Tongue (tissue), 2 donors: ENCODE results near the gene IPO7. TPM values are rescaled to one million over a fixed set of nuclear protein-coding genes. Genes with fewer than 3 reads are reported as not detected.
"Not testable (repeated sequence)": the region's sequence is repeated elsewhere in the genome, so short reads cannot be mapped to it uniquely, and the experiment has no call there.

Experiments
- DNase-seq: peaks from one replicate; pipeline ENCODE4 v3.0.0-alpha.2; 2015
- total RNA-seq: library from RNA; depleted of rRNA; stranded (reverse); fragments of >200 nt; gene quantifications from one replicate; pipeline ENCODE4 v1.2.3, GENCODE V29; 2014

IPO7 gene
- total RNA-seq, 1 donor from 2014 or later: 144 TPM

GRCh38 chr11:9399466-9399865 lies 15.0 kb downstream of the IPO7 start:
- no peak for DNase-seq

GRCh38 chr11:9401884-9402283 lies 17.4 kb downstream of the IPO7 start:
- DNase-seq: not testable (repeated sequence)

- no peak for DNase-seq
These were observed 44.3 kb downstream of the IPO7 start for GRCh38 chr11:9428706-9429105.

GRCh38 chr11:9438611-9439010 lies 54.2 kb downstream of the IPO7 start:
- no peak for DNase-seq

GRCh38 chr11:9446230-9446629 lies 61.8 kb downstream of the IPO7 start:
- DNase-seq: no peak

GRCh38 chr11:9448576-9449352 lies 64.3 kb downstream of the IPO7 start:
- DNase-seq: no peak

- DNase-seq: not testable (repeated sequence)
These were observed 67.6 kb downstream of the IPO7 start for GRCh38 chr11:9452023-9452422.

GRCh38 chr11:9455722-9456121 lies 71.3 kb downstream of the IPO7 start:
- DNase-seq: no peak

GRCh38 chr11:9459667-9460321 lies 75.3 kb downstream of the IPO7 start:
- DNase-seq: peak; percentile 72

- peak; percentile 100 for DNase-seq
These were observed 76.0 kb downstream of the IPO7 start, which contains the start of gene ZNF143 for GRCh38 chr11:9460322-9461062. ZNF143 (plus strand) TSS chr11:9461012; CDS start chr11:9471309, 10,297 bp downstream.

- peak; percentile 95 for DNase-seq
These were observed 76.8 kb downstream of the IPO7 start for GRCh38 chr11:9461063-9461759.

- peak; percentile 59 for DNase-seq
These were observed 77.3 kb downstream of the IPO7 start for GRCh38 chr11:9461760-9462134.

- no peak for DNase-seq
These were observed 77.8 kb downstream of the IPO7 start for GRCh38 chr11:9462172-9462799.

GRCh38 chr11:9462806-9463537 lies 78.5 kb downstream of the IPO7 start:
- DNase-seq: no peak

- no peak for DNase-seq
These were observed 86.3 kb downstream of the IPO7 start for GRCh38 chr11:9470765-9471164.

GRCh38 chr11:9473408-9473807 lies 89.0 kb downstream of the IPO7 start:
- DNase-seq: peak; percentile 14

- no peak for DNase-seq
These were observed 95.4 kb downstream of the IPO7 start for GRCh38 chr11:9479899-9480298.

GRCh38 chr11:9489080-9489765 lies 104.8 kb downstream of the IPO7 start:
- DNase-seq: peak; percentile 40

GRCh38 chr11:9490376-9490775 lies 105.9 kb downstream of the IPO7 start:
- DNase-seq: peak; percentile 48

- no peak for DNase-seq
These were observed 109.0 kb downstream of the IPO7 start for GRCh38 chr11:9493492-9493891.

GRCh38 chr11:9494316-9494715 lies 109.9 kb downstream of the IPO7 start:
- DNase-seq: no peak
